Measurements from ENCODE around the gene SLFN14.
"Not testable (repeated sequence)": the region's sequence is repeated elsewhere in the genome, so short reads cannot be mapped to it uniquely, and the experiment has no call there.

DNA sequence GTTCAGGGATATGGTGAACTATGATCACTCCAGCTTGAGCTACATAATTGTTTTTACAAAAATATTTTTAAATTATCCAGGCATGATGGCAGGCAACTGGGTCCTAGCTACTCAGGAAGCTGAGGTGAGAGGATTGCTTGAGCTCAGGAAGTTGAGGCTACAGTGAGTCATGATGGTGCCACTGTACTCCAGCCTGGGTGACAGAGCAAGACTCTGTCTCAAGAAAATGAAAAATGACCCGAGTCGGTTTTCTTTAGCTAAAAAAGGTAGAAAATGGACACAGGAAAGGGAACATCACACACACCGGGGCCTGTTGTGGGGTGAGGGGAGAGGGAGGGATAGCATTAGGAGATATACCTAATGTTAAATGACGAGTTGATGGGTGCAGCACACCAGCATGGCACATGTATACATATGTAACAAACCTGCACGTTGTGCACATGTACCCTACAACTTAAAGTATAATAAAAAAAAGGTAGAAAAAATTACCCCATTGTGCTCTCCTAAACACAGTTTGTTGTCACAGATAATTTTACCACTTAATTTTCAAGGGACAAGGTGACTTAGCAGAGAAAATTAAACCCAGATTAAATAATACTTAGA lies 38.9 kb downstream of the SLFN14 start:
- TF ChIP-seq POLR2A (IDR thresholded peaks at IDR 0.05) = not testable (repeated sequence)
- TF ChIP-seq, protein P1, sequence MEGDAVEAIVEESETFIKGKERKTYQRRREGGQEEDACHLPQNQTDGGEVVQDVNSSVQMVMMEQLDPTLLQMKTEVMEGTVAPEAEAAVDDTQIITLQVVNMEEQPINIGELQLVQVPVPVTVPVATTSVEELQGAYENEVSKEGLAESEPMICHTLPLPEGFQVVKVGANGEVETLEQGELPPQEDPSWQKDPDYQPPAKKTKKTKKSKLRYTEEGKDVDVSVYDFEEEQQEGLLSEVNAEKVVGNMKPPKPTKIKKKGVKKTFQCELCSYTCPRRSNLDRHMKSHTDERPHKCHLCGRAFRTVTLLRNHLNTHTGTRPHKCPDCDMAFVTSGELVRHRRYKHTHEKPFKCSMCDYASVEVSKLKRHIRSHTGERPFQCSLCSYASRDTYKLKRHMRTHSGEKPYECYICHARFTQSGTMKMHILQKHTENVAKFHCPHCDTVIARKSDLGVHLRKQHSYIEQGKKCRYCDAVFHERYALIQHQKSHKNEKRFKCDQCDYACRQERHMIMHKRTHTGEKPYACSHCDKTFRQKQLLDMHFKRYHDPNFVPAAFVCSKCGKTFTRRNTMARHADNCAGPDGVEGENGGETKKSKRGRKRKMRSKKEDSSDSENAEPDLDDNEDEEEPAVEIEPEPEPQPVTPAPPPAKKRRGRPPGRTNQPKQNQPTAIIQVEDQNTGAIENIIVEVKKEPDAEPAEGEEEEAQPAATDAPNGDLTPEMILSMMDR (IDR thresholded peaks at IDR 0.05) = not testable (repeated sequence)

Data from thyroid gland (tissue), 4 donors.